Measurements from ENCODE around the gene ANAPC1. TPM values are rescaled to one million over a fixed set of nuclear protein-coding genes. Genes with fewer than 3 reads are reported as not detected.
A peak's percentile ranks its signal among the peaks of the same experiment; 100 is the strongest.
"Not testable (repeated sequence)": the region's sequence is repeated elsewhere in the genome, so short reads cannot be mapped to it uniquely, and the experiment has no call there.

ANAPC1 gene
- total and polyA plus RNA-seq, 9 donors: 15.9 to 24.0 (median 18.2) TPM

GRCh38 chr2:111735838-111736721 is 147.9 kb downstream of the ANAPC1 start:
- not testable (repeated sequence) for H3K4me3 ChIP-seq (ENCODE audit: low read length); H3K27ac ChIP-seq (ENCODE audit: low read length)
- no CpG with 5 or more reads among the region's 9 CpGs for WGBS (ENCODE audit: insufficient coverage)

DNA sequence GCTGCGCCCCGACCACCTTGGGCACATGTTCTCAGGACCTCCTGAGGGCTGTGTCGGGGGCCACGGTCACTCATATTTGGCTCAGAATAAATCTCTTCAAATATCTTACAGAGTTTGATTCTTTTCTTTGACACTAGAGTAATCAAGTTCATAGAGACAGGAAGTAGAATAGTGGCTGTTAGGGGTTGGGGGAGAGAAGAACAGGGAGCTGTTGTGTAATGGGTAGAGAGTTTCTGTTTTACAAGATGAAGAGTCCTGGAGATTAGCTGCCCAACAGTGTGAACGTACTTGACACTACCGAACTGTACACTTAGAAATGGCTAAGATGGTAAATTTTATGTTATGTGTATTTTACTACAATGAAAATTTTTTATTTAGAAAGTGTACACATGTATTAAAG is 148.6 kb downstream of the ANAPC1 start:
- not testable (repeated sequence) for H3K36me3 ChIP-seq (ENCODE audit: control insufficient read depth, insufficient read depth, low read length); H3K4me3 ChIP-seq (ENCODE audit: low read length); H3K27ac ChIP-seq (ENCODE audit: low read length); H3K4me1 ChIP-seq (ENCODE audit: control insufficient read depth, insufficient read depth, low read length); H3K9me3 ChIP-seq (replicated peaks; ENCODE audit: control insufficient read depth, low read depth, low read length); DNase-seq; H3K27me3 ChIP-seq (ENCODE audit: control insufficient read depth, insufficient read depth, low read length)
- WGBS (ENCODE audit: insufficient coverage): no CpG with 5 or more reads among the region's 6 CpGs

More at GRCh38 chr2:111735838-111736721, 147.9 kb downstream of the ANAPC1 start:
- H3K4me1 ChIP-seq (ENCODE audit: control insufficient read depth, insufficient read depth, low read length); H3K27me3 ChIP-seq (ENCODE audit: control insufficient read depth, insufficient read depth, low read length); H3K36me3 ChIP-seq (ENCODE audit: control insufficient read depth, insufficient read depth, low read length); H3K9me3 ChIP-seq (replicated peaks; ENCODE audit: control insufficient read depth, low read depth, low read length): not testable (repeated sequence)
- DNase-seq: peak; percentile 69

DNA sequence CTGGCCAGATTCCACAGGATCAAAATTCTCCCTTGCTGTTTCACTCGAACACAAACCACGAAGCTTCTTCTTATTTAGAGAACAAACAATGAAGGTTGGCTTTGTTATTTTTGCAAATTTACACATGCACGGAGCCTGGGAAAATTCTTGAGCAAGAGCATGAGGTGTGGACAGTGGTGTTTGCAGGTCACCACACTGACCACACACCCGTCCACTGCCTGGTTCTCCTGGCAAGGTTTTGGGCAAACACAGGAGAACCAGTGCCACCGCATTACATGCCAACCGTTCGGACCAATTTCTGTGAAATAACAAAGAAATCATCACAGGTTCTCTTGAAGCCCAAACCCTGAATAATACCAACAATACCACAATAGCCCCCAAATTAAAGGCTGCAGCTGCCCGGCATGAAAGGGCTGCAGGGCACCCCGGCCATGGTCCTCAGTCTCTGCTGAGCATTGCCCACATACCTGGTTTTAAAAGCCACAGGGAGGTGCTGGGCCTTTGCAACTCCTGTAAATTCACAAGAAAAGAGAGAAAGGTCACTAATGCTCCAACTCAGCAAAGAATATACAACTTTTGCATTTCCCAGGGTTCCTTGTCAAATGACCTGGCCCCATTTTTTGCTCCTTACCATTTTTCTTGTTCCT is 154.1 kb downstream of the ANAPC1 start:
- not testable (repeated sequence) for H3K36me3 ChIP-seq (ENCODE audit: control insufficient read depth, insufficient read depth, low read length); H3K4me3 ChIP-seq (ENCODE audit: low read length); H3K27me3 ChIP-seq (ENCODE audit: control insufficient read depth, insufficient read depth, low read length); H3K4me1 ChIP-seq (ENCODE audit: control insufficient read depth, insufficient read depth, low read length); DNase-seq; H3K9me3 ChIP-seq (replicated peaks; ENCODE audit: control insufficient read depth, low read depth, low read length); H3K27ac ChIP-seq (ENCODE audit: low read length)
- WGBS (ENCODE audit: insufficient coverage): no CpG with 5 or more reads among the region's 9 CpGs

DNA sequence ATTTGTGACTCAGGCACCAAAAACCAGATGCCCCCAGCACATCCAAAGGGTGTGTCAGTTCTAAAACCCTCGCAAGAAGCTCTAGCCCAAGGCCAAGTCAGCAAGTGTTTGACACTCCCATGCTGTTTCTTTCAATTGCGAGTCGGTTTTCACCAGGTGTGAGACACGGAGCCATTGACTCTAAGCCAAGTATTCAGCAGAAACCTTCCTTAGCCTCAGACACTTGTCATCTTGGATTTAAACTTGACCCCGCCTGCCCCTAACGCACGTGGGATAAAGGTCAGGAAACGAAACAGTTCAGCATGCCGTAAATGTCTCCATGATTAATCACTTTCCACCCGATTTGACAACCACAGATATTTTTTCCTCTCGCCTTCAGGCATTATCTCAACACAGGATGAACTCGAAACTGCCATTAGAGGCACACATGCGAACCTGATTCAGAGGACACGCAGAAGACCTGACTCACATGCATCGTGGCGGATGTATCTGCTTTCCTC is 156.3 kb downstream of the ANAPC1 start:
- H3K4me3 ChIP-seq (ENCODE audit: low read length); DNase-seq; H3K27me3 ChIP-seq (ENCODE audit: control insufficient read depth, insufficient read depth, low read length); H3K9me3 ChIP-seq (replicated peaks; ENCODE audit: control insufficient read depth, low read depth, low read length); H3K4me1 ChIP-seq (ENCODE audit: control insufficient read depth, insufficient read depth, low read length); H3K27ac ChIP-seq (ENCODE audit: low read length); H3K36me3 ChIP-seq (ENCODE audit: control insufficient read depth, insufficient read depth, low read length): not testable (repeated sequence)
- WGBS (ENCODE audit: insufficient coverage): 17% methylated on average over 1 of the region's 16 CpGs

GRCh38 chr2:111725742-111726141 is 158.3 kb downstream of the ANAPC1 start:
- WGBS (ENCODE audit: insufficient coverage): no CpG with 5 or more reads among the region's 6 CpGs
- peak; percentile 49 for DNase-seq
- H3K36me3 ChIP-seq (ENCODE audit: control insufficient read depth, insufficient read depth, low read length); H3K4me1 ChIP-seq (ENCODE audit: control insufficient read depth, insufficient read depth, low read length); H3K4me3 ChIP-seq (ENCODE audit: low read length); H3K9me3 ChIP-seq (replicated peaks; ENCODE audit: control insufficient read depth, low read depth, low read length); H3K27me3 ChIP-seq (ENCODE audit: control insufficient read depth, insufficient read depth, low read length); H3K27ac ChIP-seq (ENCODE audit: low read length): not testable (repeated sequence)

DNA sequence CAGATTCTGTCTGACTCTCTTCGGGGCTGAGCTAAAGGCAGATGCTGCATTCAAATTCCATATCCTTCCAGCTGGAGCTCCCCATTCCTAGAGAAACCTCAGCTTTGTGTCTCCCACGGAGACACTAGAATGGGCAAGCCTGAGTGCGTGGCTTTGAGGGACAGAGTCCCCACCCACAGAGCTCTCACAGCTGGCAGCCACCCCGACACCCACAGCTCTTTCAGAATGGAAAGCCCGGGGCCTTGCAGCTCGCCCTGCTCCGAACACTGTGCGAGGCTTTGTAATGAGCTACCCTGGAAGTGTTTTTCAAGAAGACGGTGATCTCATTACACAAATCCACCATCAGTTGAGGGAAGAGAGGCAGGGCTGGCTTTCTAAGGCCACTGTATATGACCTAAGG is 164.4 kb downstream of the ANAPC1 start:
- not testable (repeated sequence) for H3K27ac ChIP-seq (ENCODE audit: low read length); H3K4me1 ChIP-seq (ENCODE audit: control insufficient read depth, insufficient read depth, low read length); H3K4me3 ChIP-seq (ENCODE audit: low read length); H3K27me3 ChIP-seq (ENCODE audit: control insufficient read depth, insufficient read depth, low read length); H3K9me3 ChIP-seq (replicated peaks; ENCODE audit: control insufficient read depth, low read depth, low read length); H3K36me3 ChIP-seq (ENCODE audit: control insufficient read depth, insufficient read depth, low read length); DNase-seq
- 50% methylated on average over 1 of the region's 9 CpGs for WGBS (ENCODE audit: insufficient coverage)

Other genes with a start within 250 kb of the ANAPC1 start
- gene MERTK, start 14.4 kb upstream of the ANAPC1 start, total RNA-seq: 4.9 TPM
- gene MERTK, start 14.4 kb upstream of the ANAPC1 start, polyA plus RNA-seq (ENCODE audit: insufficient read depth in 1 of 8, insufficient read length in 8 of 8, low replicate concordance in 1 of 8): 1 to 10 TPM; 3.2 to 6.3 (median 4.1) TPM
- 12.9 TPM for gene TMEM87B, start 171.1 kb upstream of the ANAPC1 start, total RNA-seq
- 10 to 100 TPM; 11.6 to 24.5 (median 15.1) TPM for gene TMEM87B, start 171.1 kb upstream of the ANAPC1 start, polyA plus RNA-seq (ENCODE audit: insufficient read depth in 1 of 8, insufficient read length in 8 of 8, low replicate concordance in 1 of 8)